Trophoblast cell (in vitro differentiated cells and primary cell): Measurements from ENCODE around the gene HRG.

Source experiments
- DNase-seq, 2 donors: peaks; one replicate each; pipeline ENCODE4 v3.0.0-alpha.2; 2016
- H2AFZ ChIP-seq: 2 replicates; pipeline ENCODE4 v1.6.1; 2013; ENCODE audit warnings: low read length, moderate library complexity, mild to moderate bottlenecking; ENCODE audit not compliant: insufficient read depth, poor library complexity
- H2AK5ac ChIP-seq: 2 replicates; pipeline ENCODE4 v1.6.1; 2013; ENCODE audit warnings: mild to moderate bottlenecking, low read length
- H2BK120ac ChIP-seq: 2 replicates; pipeline ENCODE4 v1.6.1; 2013; ENCODE audit warnings: low read length, mild to moderate bottlenecking, moderate library complexity; ENCODE audit not compliant: insufficient read depth, poor library complexity
- H2BK12ac ChIP-seq: 2 replicates; pipeline ENCODE4 v1.6.1; 2013; ENCODE audit warnings: mild to moderate bottlenecking, low read length, moderate library complexity
- H2BK5ac ChIP-seq: 2 replicates; pipeline ENCODE4 v1.6.1; 2013; ENCODE audit warnings: low read length, low read depth, moderate library complexity, mild to moderate bottlenecking; ENCODE audit not compliant: poor library complexity
- H3K14ac ChIP-seq: 2 replicates; pipeline ENCODE4 v1.6.1; 2013; ENCODE audit warnings: mild to moderate bottlenecking, low read length
- H3K18ac ChIP-seq: 2 replicates; pipeline ENCODE4 v1.6.1; 2013; ENCODE audit warnings: mild to moderate bottlenecking, low read length
- H3K23ac ChIP-seq: 2 replicates; pipeline ENCODE4 v1.6.1; 2013; ENCODE audit warnings: low read length
- H3K27ac ChIP-seq: 2 replicates; pipeline ENCODE4 v1.5.1; 2013; ENCODE audit warnings: low read depth, mild to moderate bottlenecking, inconsistent platforms, low read length, moderate library complexity
- H3K27me3 ChIP-seq: 2 replicates; pipeline ENCODE4 v1.6.1; 2013; ENCODE audit warnings: inconsistent platforms, mild to moderate bottlenecking, low read length, moderate library complexity; ENCODE audit not compliant: insufficient read depth
- H3K36me3 ChIP-seq, 2 experiments: 1 replicate in 1 of 2; 2 replicates in 1 of 2; pipeline ENCODE4 v1.6.1; 2013; ENCODE audit warnings: low read length in 2 of 2, mild to moderate bottlenecking in 2 of 2, moderate library complexity in 1 of 2; ENCODE audit not compliant: insufficient read depth in 2 of 2, control insufficient read depth in 1 of 2
- H3K4ac ChIP-seq: 2 replicates; pipeline ENCODE4 v1.6.1; 2013; ENCODE audit warnings: low read depth, mild to moderate bottlenecking, low read length, moderate library complexity
- H3K4me1 ChIP-seq, 2 experiments: 1 replicate in 1 of 2; 2 replicates in 1 of 2; pipeline ENCODE4 v1.6.1; 2013; ENCODE audit warnings: low read length in 2 of 2, mild to moderate bottlenecking in 2 of 2, moderate library complexity in 1 of 2; ENCODE audit not compliant: insufficient read depth in 2 of 2, control insufficient read depth in 1 of 2
- H3K4me2 ChIP-seq: 2 replicates; pipeline ENCODE4 v1.6.1; 2013; ENCODE audit warnings: inconsistent platforms, mild to moderate bottlenecking, low read length, moderate library complexity
- H3K4me3 ChIP-seq: 2 replicates; pipeline ENCODE4 v1.5.1; 2013; ENCODE audit warnings: mild to moderate bottlenecking, low read depth, low read length, inconsistent platforms
- H3K79me1 ChIP-seq: one replicate; pipeline ENCODE4 v1.6.1; 2013; ENCODE audit warnings: low read length
- H3K79me2 ChIP-seq: 2 replicates; pipeline ENCODE4 v1.6.1; 2013; ENCODE audit warnings: low read length, mild to moderate bottlenecking; ENCODE audit not compliant: control insufficient read depth, insufficient read depth, poor library complexity
- H3K9ac ChIP-seq: 2 replicates; pipeline ENCODE4 v1.6.1; 2013; ENCODE audit warnings: mild to moderate bottlenecking, low read length
- H3K9me3 ChIP-seq: 2 replicates; pipeline ENCODE4 v1.6.1; 2013; ENCODE audit warnings: low read depth, mild to moderate bottlenecking, control low read depth, inconsistent platforms, low read length; ENCODE audit not compliant: insufficient read depth
- H4K12ac ChIP-seq: 2 replicates; pipeline ENCODE4 v1.6.1; 2013; ENCODE audit warnings: low read depth, mild to moderate bottlenecking, low read length, moderate library complexity
- H4K8ac ChIP-seq: 2 replicates; pipeline ENCODE4 v1.6.1; 2013; ENCODE audit warnings: low read depth, mild to moderate bottlenecking, low read length, moderate library complexity
- H4K91ac ChIP-seq: one replicate; pipeline ENCODE4 v1.6.1; 2013; ENCODE audit warnings: low read depth, mild to moderate bottlenecking, low read length, moderate library complexity
- WGBS: extraction: QIAGEN DNeasy Blood & Tissue Kit; methylation state at CpG from one replicate; pipeline ENCODE4 v1.1.7; 2013; ENCODE audit warnings: missing lambda C conversion rate; ENCODE audit not compliant: insufficient read length, insufficient coverage; ENCODE audit errors: extremely low coverage; 5-methylcytosine and 5-hydroxymethylcytosine counted together

The HRG gene

DNA sequence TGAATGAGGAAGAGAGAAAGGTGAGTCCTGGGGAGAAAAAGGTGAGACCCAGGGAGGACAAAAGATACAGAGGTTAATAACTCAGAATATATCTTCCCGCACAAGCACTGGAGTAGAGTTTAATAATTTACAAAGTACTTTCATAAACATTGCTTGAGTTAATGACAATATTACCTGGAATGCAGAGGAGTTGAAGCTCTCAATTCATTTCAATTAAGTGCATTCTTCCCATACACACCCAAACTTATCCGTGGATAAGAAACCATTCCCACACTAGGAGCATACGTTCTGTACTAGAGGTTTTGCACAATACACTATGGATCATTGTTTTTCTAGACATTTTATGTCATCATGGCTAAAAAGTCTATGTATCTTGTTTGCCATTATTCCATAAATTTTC lies 28.0 kb downstream of the HRG start:
- H3K9ac ChIP-seq = no peak overlapping the region
- no peak overlapping the region for H3K4me2 ChIP-seq
- no peak overlapping the region for H3K27ac ChIP-seq
- H3K14ac ChIP-seq = no peak overlapping the region
- no peak overlapping the region for H3K4ac ChIP-seq
- H2BK120ac ChIP-seq = no peak overlapping the region
- no peak overlapping the region for H4K91ac ChIP-seq
- H2AK5ac ChIP-seq = no peak overlapping the region
- no peaks in the 10 kb centered on the region for H3K36me3 ChIP-seq
- DNase-seq = peak in 1 of 2 donors; percentile 4
- no peak overlapping the region for H3K23ac ChIP-seq
- H3K27me3 ChIP-seq = no peaks in the 10 kb centered on the region
- no peak overlapping the region for H2BK12ac ChIP-seq
- H3K4me1 ChIP-seq = no peaks in the 10 kb centered on the region
- H4K8ac ChIP-seq = no peak overlapping the region
- WGBS = no CpG with 5 or more reads among the region's 3 CpGs
- no peak overlapping the region for H2AFZ ChIP-seq
- H2BK5ac ChIP-seq = no peak overlapping the region
- H3K79me2 ChIP-seq = no peaks in the 10 kb centered on the region
- no peak overlapping the region for H3K18ac ChIP-seq
- H3K9me3 ChIP-seq = peaks cover 2% of the 10 kb centered on the region
- no peak overlapping the region for H4K12ac ChIP-seq
- H3K4me3 ChIP-seq = no peak overlapping the region
- no peaks in the 10 kb centered on the region for H3K79me1 ChIP-seq

DNA sequence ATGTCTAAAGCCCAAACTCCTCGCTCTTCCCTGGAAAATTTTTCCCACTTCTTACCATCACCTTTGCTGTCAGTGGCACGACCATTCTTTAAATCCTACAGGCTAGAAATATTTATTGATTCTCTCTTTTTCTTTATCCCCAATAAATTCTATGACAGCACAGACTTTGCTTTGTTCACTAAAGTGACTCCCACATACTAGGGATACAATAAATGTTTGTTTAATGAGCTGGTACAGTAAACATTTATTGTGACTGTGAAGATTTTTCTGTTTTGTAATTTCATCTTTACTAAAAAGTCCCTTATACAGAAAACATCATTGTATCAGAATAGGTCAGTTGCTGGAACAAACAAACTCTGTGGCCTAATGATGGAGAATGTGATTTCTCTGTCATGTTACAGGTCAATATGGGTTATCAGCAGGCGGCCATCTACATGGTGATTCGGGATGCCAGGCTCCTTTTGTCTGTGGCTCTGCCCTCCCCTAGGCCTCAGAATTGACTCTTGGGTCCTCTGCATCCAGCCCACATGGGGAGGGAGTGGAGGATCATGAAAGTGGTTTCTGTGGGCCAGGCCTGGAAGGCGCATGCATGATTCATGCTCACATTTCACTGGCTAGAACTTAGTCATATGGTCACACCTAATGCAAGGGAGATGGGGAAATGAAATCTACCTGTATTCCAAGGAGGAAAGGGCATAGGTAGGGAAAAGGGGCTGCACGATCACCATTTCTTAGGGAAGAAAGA lies 28.6 kb downstream of the HRG start:
- Histone ChIP-seq H4K8ac (no peak overlapping the region), H2BK12ac (no peak overlapping the region), H3K79me2 (no peaks in the 10 kb centered on the region), H3K4me2 (no peak overlapping the region), H3K27me3 (no peaks in the 10 kb centered on the region), H2AK5ac (no peak overlapping the region), H4K12ac (no peak overlapping the region), H3K9ac (no peak overlapping the region), H3K14ac (no peak overlapping the region), H3K36me3 (no peaks in the 10 kb centered on the region), H2AFZ (no peak overlapping the region), H3K4me1 (no peaks in the 10 kb centered on the region), H2BK5ac (no peak overlapping the region), H3K23ac (no peak overlapping the region), H3K4me3 (no peak overlapping the region), H3K18ac (no peak overlapping the region), H2BK120ac (no peak overlapping the region), H3K79me1 (no peaks in the 10 kb centered on the region), H3K9me3 (peaks cover 2% of the 10 kb centered on the region), H4K91ac (no peak overlapping the region), H3K27ac (no peak overlapping the region), H3K4ac (no peak overlapping the region)
- no peak for DNase-seq
- WGBS = no CpG with 5 or more reads among the region's 6 CpGs

DNA sequence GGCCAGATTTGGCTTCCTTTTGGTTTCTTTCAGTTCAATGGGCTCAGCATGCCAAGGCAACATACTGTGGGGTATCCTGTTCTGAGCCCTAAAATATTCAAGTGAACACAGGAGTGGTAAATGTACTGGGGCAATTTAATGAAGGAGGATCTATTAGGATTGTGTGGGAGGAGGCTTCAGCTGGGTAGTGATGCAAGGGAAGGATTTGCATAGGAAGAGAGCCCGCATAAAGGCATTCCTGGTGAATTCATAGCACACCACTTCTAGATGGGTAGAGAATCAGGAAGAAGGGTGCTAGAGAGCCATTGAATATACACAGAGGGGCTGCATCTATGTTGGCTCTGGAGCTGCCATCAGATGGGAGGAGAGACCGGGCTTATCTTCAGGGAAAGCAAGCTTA lies 30.7 kb downstream of the HRG start:
- no peak overlapping the region for H3K23ac ChIP-seq
- no peak overlapping the region for H3K27ac ChIP-seq
- no peak overlapping the region for H2BK5ac ChIP-seq
- H3K79me1 ChIP-seq = no peaks in the 10 kb centered on the region
- H3K9me3 ChIP-seq = peaks cover 2% of the 10 kb centered on the region
- H3K14ac ChIP-seq = no peak overlapping the region
- H2BK120ac ChIP-seq = no peak overlapping the region
- H2AFZ ChIP-seq = no peak overlapping the region
- H3K27me3 ChIP-seq = no peaks in the 10 kb centered on the region
- H4K8ac ChIP-seq = no peak overlapping the region
- H3K4ac ChIP-seq = no peak overlapping the region
- no peak overlapping the region for H2BK12ac ChIP-seq
- no peak overlapping the region for H4K12ac ChIP-seq
- WGBS = no CpG with 5 or more reads among the region's 2 CpGs
- no peak overlapping the region for H3K18ac ChIP-seq
- DNase-seq = peak in 1 of 2 donors; percentile 21
- no peaks in the 10 kb centered on the region for H3K79me2 ChIP-seq
- H3K4me1 ChIP-seq = no peaks in the 10 kb centered on the region
- no peak overlapping the region for H4K91ac ChIP-seq
- no peak overlapping the region for H3K4me2 ChIP-seq
- H2AK5ac ChIP-seq = no peak overlapping the region
- no peak overlapping the region for H3K4me3 ChIP-seq
- no peaks in the 10 kb centered on the region for H3K36me3 ChIP-seq
- no peak overlapping the region for H3K9ac ChIP-seq

DNA sequence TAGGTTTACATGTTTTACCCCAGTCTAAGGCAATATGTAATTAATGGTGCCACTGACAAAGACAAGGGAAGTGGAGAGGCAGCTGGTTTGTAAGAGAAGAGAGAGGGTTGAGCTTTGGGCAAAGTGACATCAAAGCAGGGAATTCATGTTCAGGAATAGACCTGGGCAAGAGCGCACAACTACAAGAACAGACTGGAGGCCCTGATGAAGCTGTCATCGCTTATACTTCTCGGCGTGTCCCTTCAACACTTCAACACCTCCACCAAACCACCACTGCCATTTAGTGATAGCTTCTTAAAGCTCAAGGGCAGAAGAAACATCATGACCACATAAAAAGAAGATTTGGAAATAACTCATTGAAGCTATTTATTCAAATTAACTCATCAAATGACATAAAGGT lies 31.7 kb downstream of the HRG start:
- Histone ChIP-seq H3K27ac (no peak overlapping the region), H2BK12ac (no peak overlapping the region), H3K27me3 (no peaks in the 10 kb centered on the region), H3K79me2 (no peaks in the 10 kb centered on the region), H3K4me2 (no peak overlapping the region), H2AFZ (no peak overlapping the region), H2BK5ac (no peak overlapping the region), H3K9me3 (no peaks in the 10 kb centered on the region), H4K8ac (no peak overlapping the region), H3K79me1 (no peaks in the 10 kb centered on the region), H3K4ac (no peak overlapping the region), H3K14ac (no peak overlapping the region), H3K23ac (no peak overlapping the region), H3K18ac (no peak overlapping the region), H2AK5ac (no peak overlapping the region), H4K91ac (no peak overlapping the region), H2BK120ac (no peak overlapping the region), H4K12ac (no peak overlapping the region), H3K4me3 (no peak overlapping the region), H3K4me1 (no peaks in the 10 kb centered on the region), H3K36me3 (no peaks in the 10 kb centered on the region), H3K9ac (no peak overlapping the region)
- DNase-seq = no peak
- WGBS = no CpG with 5 or more reads among the region's 4 CpGs
